Sigmoid colon (tissue), 7 donors: ENCODE measurements around the gene UBE2G1. TPM values are rescaled to one million over a fixed set of nuclear protein-coding genes. Genes with fewer than 3 reads are reported as not detected.

ENCODE experiments used
- DNase-seq: peaks from one replicate; pipeline ENCODE4 v3.0.0-alpha.2; 2019
- H3K27ac ChIP-seq, 4 donors: fragments of 200-600 bp; sonication (generic); one replicate each; pipeline ENCODE4 v1.5.1; 2016 to 2019; ENCODE audit warnings: mild to moderate bottlenecking in 1 of 4
- H3K27me3 ChIP-seq, 3 donors: fragments of 200-600 bp; sonication (generic); one replicate each; pipeline ENCODE4 v1.5.1; 2019; ENCODE audit warnings: mild to moderate bottlenecking in 1 of 3
- H3K36me3 ChIP-seq, 4 donors: fragments of 200-600 bp; sonication (generic); one replicate each; pipeline ENCODE4 v1.5.1; 2016 to 2019
- H3K4me1 ChIP-seq, 4 donors: fragments of 200-600 bp; sonication (generic); one replicate each; pipeline ENCODE4 v1.5.1; 2017 to 2019
- H3K4me3 ChIP-seq, 4 donors: fragments of 200-600 bp; sonication (generic); one replicate each; pipeline ENCODE4 v1.5.1; 2017 to 2019; ENCODE audit warnings: mild to moderate bottlenecking in 2 of 4, moderate library complexity in 1 of 4
- H3K9me3 ChIP-seq, 4 donors: fragments of 200-600 bp in 3 of 4; sonication (generic) in 3 of 4; one replicate each; pipeline versions ENCODE4 v1.5.1 to v1.6.1; 2013 to 2019
- EP300 ChIP-seq, 4 donors: sonication (generic); formaldehyde crosslinking; IDR thresholded peaks; one replicate each; pipeline ENCODE4 v1.6.1; 2017; ENCODE audit warnings: antibody characterized with exemption in 4 of 4
- POLR2A ChIP-seq, 2 donors: fragments of 450-650 bp; IDR thresholded peaks; one replicate each; pipeline ENCODE4 v1.6.1; 2016; ENCODE audit warnings: antibody characterized with exemption in 2 of 2, mild to moderate bottlenecking in 2 of 2, moderate library complexity in 2 of 2
- POLR2AphosphoS5 ChIP-seq, 4 donors: sonication (generic); formaldehyde crosslinking; IDR thresholded peaks; one replicate each; pipeline ENCODE4 v1.6.1; 2017; ENCODE audit warnings: antibody characterized with exemption in 4 of 4
- WGBS, 2 donors: extraction: QIAGEN DNeasy Blood & Tissue Kit; methylation state at CpG; one replicate each; pipeline ENCODE4 v1.1.7; 2013; 5-methylcytosine and 5-hydroxymethylcytosine counted together
- intact Hi-C: fragments of 100-400 bp; cut with DNase I; formaldehyde crosslinking; loops from one replicate; pipeline ENCODE4 v1.15.1; 2023
- polyA plus RNA-seq, 3 donors: library from polyadenylated mRNA; stranded (reverse); fragments of 200-250 nt; gene quantifications; one replicate each; pipeline ENCODE4 v1.2.3, GENCODE V29; 2013
- total RNA-seq, 4 donors: library from RNA; depleted of rRNA; stranded (reverse); fragments of >200 nt; gene quantifications; one replicate each; pipeline ENCODE4 v1.1.0, GENCODE V29; 2016
- TF ChIP-seq, protein P1 (sequence below), 4 experiments: fragments of 450-650 bp in 3 of 4; fragments of 200-600 bp in 1 of 4; IDR thresholded peaks; one replicate each; pipeline ENCODE4 v1.5.1; 2016 to 2019; ENCODE audit warnings: antibody characterized with exemption in 4 of 4, mild to moderate bottlenecking in 3 of 4, moderate library complexity in 2 of 4
- donor health status: healthy with polysubstance abuse.
- donor health status: Bipolar disorder and iron deficiency.
- donor health status: healthy.

UBE2G1 gene
- total and polyA plus RNA-seq, 7 donors = 20.5 to 111 (median 83.2) TPM

DNA sequence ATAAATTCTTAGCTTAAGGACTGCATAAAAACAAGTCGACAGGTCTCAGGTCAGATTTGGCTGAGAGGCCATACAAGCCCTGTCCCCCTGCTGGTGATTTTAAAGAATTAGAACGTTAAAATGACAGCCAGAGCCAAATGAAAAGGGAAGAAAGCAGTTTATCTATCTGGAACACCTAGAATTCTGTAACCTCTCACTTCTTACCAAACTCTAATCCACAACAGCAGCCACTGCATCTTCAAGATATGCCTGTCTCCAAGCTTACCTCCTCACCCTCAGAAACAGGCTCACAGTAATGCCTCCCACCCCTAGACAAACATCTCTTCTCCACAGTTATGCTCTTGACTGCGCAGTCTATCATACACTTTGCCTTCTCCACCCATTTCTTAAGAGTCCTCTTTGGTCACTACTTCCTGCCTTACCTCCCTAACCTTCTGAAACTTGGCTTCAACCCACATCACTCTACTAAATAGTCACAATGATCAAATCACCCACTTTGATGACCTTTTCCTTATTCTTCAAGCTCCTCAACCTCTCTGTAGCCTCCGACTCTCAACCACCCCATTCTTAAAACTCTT, 116.9 kb downstream of the UBE2G1 start:
- intact Hi-C loops = no loop called here
- no peaks in the 10 kb centered on the region for H3K27me3 ChIP-seq
- H3K4me3 ChIP-seq = no peak overlapping the region
- peaks cover 0 to 11% (median 0%) of the 10 kb centered on the region in 4 donors for H3K36me3 ChIP-seq
- no peaks in the 10 kb centered on the region for H3K9me3 ChIP-seq
- peak overlapping the region; percentile 17 to 52 (median 46) for H3K27ac ChIP-seq
- no peak for DNase-seq
- 45 to 51% methylated on average over 4 of the region's 4 CpGs for WGBS, 2 donors
- peaks cover 0 to 76% (median 49%) of the 10 kb centered on the region in 4 donors for H3K4me1 ChIP-seq
- TF ChIP-seq EP300 (IDR thresholded peaks at IDR 0.05) = no peak
- TF ChIP-seq, protein P1, sequence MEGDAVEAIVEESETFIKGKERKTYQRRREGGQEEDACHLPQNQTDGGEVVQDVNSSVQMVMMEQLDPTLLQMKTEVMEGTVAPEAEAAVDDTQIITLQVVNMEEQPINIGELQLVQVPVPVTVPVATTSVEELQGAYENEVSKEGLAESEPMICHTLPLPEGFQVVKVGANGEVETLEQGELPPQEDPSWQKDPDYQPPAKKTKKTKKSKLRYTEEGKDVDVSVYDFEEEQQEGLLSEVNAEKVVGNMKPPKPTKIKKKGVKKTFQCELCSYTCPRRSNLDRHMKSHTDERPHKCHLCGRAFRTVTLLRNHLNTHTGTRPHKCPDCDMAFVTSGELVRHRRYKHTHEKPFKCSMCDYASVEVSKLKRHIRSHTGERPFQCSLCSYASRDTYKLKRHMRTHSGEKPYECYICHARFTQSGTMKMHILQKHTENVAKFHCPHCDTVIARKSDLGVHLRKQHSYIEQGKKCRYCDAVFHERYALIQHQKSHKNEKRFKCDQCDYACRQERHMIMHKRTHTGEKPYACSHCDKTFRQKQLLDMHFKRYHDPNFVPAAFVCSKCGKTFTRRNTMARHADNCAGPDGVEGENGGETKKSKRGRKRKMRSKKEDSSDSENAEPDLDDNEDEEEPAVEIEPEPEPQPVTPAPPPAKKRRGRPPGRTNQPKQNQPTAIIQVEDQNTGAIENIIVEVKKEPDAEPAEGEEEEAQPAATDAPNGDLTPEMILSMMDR (IDR thresholded peaks at IDR 0.05) = peak in 2 of 4 experiments; percentile 27 to 39

DNA sequence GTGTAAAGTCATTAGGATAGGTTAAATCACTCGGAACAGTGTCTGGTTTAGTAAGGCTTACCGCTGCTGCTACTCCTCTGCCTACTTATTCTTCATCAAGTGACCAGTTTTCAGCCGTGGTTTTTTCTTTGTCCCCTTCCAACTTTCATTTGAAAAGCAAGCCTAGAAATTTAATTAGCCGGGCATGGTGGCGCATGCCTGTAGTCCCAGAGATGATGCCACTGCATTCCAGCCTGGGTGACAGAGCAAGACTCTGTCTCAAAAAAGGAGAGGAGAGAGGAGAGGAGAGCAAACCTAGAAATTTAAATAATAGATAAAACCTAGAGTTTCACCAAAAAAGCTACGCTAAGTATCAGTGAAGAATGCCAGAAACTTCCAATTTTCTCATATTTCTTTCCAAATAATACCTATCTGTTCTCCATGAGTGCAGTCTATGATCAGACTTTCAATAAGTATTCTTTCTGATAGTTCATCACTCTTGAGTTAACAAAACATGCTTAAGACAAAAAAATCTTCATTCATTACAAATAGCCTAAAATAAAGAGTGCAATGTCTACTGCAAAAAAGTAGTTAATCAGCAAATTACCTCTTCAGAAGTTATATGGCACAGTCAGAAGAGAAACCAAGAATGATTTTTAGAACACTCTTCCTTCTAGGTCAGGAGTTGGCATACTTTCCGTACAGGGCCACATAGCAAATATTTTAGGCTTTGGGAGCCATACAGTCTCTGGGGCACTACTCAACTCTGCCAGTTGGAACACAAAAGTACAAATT, 117.8 kb downstream of the UBE2G1 start:
- H3K36me3 ChIP-seq = peaks cover 0 to 11% (median 0%) of the 10 kb centered on the region in 4 donors
- TF ChIP-seq, protein P1 (IDR thresholded peaks at IDR 0.05) = no peak
- TF ChIP-seq POLR2AphosphoS5 (IDR thresholded peaks at IDR 0.05) (no peak), POLR2A (IDR thresholded peaks at IDR 0.05) (no peak)
- H3K4me3 ChIP-seq = no peak overlapping the region
- no peaks in the 10 kb centered on the region for H3K27me3 ChIP-seq
- WGBS, 2 donors = 79 to 93% methylated on average over 7 of the region's 7 CpGs
- H3K4me1 ChIP-seq = peaks cover 0 to 83% (median 54%) of the 10 kb centered on the region in 4 donors
- H3K27ac ChIP-seq = peak overlapping the region; percentile 19 to 52 (median 46)
- no peak for DNase-seq
- intact Hi-C loops = no loop called here
- no peaks in the 10 kb centered on the region for H3K9me3 ChIP-seq

DNA sequence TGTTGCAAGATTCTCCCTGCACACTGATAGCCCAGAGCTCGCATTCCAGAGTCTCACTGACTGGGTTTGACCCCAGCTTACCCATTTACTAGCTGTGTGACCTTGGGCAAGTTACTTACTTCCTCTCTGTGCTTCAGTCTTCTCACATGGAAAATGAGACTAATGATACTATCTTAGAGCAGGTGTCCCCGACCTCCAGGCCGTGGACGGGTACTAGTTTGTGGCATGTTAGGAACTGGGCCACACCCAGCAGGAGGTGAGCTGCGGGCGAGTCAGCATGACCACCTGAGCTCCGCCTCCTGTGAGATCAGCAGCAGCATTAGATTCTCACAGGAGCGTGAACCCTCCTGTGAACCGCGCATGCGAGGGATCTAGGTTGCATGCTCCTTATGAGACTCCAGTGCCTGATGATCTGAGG, 118.5 kb downstream of the UBE2G1 start:
- Histone ChIP-seq H3K27me3 (no peaks in the 10 kb centered on the region), H3K27ac (peak overlapping the region in 3 of 4 donors; percentile 43 to 52 (median 50)), H3K4me1 (peaks cover 0 to 83% (median 54%) of the 10 kb centered on the region in 4 donors), H3K4me3 (no peak overlapping the region), H3K36me3 (peaks cover 0 to 11% (median 0%) of the 10 kb centered on the region in 4 donors), H3K9me3 (no peaks in the 10 kb centered on the region)
- intact Hi-C loops = no loop called here
- WGBS, 2 donors = 18 to 73% methylated on average over 11 of the region's 11 CpGs
- no peak for DNase-seq
- TF ChIP-seq POLR2A (IDR thresholded peaks at IDR 0.05) = no peak
- no peak for TF ChIP-seq EP300 (IDR thresholded peaks at IDR 0.05)
- no peak for TF ChIP-seq POLR2AphosphoS5 (IDR thresholded peaks at IDR 0.05)

DNA sequence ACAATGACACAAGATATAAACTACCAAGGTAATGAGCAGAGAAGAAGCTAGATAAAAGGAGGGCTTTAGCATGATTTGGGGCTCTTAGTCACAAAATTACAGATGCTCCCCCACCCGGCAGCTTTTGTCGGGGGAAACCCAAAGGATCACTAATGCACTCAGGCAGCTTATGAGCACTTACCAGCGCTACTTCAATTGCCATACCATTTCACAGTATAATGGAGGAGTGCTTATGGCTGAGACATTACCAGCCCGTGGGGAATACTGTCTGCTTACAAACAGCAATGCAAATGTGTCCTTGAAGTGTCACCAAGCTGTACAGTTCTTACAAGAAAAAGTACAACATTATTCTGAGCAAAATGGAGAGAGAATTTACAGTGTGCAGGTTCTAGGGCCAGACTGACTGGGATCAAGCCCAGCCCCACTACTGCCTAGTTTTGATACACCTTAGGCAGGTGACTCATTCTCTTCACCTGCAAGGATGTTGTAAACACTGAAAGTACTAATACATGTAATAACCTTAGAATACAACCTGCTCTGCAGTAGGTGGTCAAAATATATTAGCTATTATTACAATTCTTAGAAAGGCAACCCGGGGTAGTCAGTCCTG, 119.0 kb downstream of the UBE2G1 start:
- peaks cover 0 to 11% (median 0%) of the 10 kb centered on the region in 4 donors for H3K36me3 ChIP-seq
- H3K27me3 ChIP-seq = no peaks in the 10 kb centered on the region
- no peak for DNase-seq
- peaks cover 0 to 79% (median 54%) of the 10 kb centered on the region in 4 donors for H3K4me1 ChIP-seq
- no peaks in the 10 kb centered on the region for H3K9me3 ChIP-seq
- peak overlapping the region in 2 of 4 donors; percentile 43 to 52 for H3K27ac ChIP-seq
- TF ChIP-seq, protein P1 (IDR thresholded peaks at IDR 0.05) = no peak
- TF ChIP-seq EP300 (IDR thresholded peaks at IDR 0.05) (no peak), POLR2AphosphoS5 (IDR thresholded peaks at IDR 0.05) (no peak), POLR2A (IDR thresholded peaks at IDR 0.05) (no peak)
- no peak overlapping the region for H3K4me3 ChIP-seq
- 25 to 73% methylated on average over 5 of the region's 5 CpGs for WGBS, 2 donors
- intact Hi-C loops = no loop called here

DNA sequence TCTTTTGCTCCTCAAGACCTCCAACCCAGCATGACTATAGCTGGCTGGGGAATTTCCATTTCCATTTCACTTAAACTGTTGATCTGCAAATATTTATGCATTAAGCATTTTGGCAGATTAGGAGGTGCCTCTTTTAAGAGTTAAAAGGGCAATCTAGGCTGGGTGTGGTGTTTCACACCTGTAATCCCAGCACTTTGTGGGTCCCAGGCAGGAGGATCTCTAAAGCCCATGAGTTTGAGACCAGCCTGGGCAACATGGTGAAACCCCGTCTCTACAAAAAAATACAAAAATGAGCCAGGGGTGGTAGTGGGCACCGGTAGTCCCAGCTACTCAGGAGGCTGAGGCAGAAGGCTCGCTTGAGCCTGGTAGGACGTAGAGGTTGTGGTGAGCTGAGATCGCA, 119.8 kb downstream of the UBE2G1 start:
- DNase-seq = no peak
- H3K4me1 ChIP-seq = peaks cover 0 to 75% (median 54%) of the 10 kb centered on the region in 4 donors
- no peaks in the 10 kb centered on the region for H3K9me3 ChIP-seq
- 93 to 94% methylated on average over 5 of the region's 5 CpGs for WGBS, 2 donors
- H3K4me3 ChIP-seq = no peak overlapping the region
- intact Hi-C loops = no loop called here
- H3K27me3 ChIP-seq = no peaks in the 10 kb centered on the region
- peaks cover 0 to 17% (median 5%) of the 10 kb centered on the region in 4 donors for H3K36me3 ChIP-seq
- TF ChIP-seq POLR2AphosphoS5 (IDR thresholded peaks at IDR 0.05) = no peak
- TF ChIP-seq EP300 (IDR thresholded peaks at IDR 0.05) = no peak
- TF ChIP-seq, protein P1 (IDR thresholded peaks at IDR 0.05) = no peak
- no peak for TF ChIP-seq POLR2A (IDR thresholded peaks at IDR 0.05)
- no peak overlapping the region for H3K27ac ChIP-seq
